ENCODE measurements around the gene ANKH.

ANKH gene

DNA sequence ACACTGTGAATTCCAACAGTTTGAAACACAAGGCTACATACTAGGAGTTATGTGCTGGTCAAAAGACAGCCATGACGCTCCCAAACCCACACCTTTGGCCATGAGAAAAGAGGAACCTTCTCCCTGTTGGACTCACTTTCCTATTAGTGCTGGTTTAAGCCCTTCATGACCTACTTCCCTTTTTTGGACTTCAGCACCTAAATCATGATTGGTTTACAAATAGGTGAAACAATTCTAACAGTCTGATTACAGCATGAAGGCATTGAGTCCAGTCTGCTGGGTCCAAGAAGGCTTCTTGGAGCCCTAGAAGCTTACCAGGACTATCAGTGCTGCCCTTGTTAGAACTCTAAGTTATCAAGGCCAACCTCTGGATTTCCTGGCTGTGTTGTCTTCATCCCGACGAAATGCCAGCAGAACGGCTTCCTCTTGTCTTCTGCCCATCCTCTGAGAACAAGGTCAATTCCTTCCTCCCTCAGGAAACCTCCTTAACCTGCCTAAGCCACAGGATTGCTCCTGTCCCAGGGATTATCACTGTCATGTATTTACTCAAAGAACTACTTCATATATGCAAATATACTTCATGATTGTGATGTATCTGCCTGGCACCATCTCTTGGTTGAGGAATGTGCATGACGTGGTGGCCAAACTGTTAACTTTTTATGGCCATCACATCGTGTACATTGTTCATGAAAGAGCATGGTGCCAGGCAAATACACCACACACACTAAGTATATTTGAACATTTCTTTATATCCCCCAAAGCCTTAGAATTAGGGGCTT lies 83.6 kb downstream of the ANKH start:
- FAIRE-seq: no peak

- FAIRE-seq: no peak
Observed at GRCh38 chr5:14783691-14784090, 87.9 kb downstream of the ANKH start.

- no peak for FAIRE-seq
Observed at GRCh38 chr5:14782591-14782990, 89.0 kb downstream of the ANKH start.

- FAIRE-seq: no peak
Observed at GRCh38 chr5:14781106-14781505, 90.5 kb downstream of the ANKH start.

DNA sequence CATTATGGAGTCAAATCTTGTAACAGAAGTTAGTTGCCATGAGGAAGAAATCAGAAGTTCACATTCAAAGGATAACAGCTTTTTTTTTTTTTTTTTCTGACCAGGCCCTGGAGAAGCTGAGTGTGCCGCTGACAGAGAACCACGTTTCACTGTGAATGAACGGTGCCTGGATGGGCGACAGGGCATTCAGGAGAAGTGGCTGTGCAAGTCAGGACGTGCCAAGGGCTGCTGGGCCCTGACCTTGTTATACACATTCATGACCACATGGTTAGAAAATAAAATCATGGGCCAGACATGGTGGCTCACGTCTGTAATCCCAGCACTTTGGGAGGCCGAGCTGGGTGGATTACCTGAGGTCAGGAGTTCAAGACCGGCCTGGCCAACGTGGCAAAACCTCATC lies 91.6 kb downstream of the ANKH start:
- no peak for FAIRE-seq

DNA sequence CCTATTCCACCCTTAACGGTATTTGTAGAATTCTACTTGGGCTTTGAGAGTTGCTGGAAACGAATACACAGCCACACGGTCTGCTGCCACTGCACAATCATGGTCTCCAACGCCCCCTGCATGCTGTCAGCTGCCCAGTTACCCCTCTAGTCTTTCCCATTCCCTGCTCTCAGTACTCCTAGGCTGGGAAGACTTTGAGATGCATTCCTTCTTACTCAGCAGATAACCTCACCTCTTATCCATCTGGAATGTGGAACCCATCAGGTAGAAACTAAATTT lies 92.8 kb downstream of the ANKH start:
- FAIRE-seq: no peak

- no peak for FAIRE-seq
Observed at GRCh38 chr5:14777932-14778791, 93.4 kb downstream of the ANKH start.

GRCh38 chr5:14777187-14777586 lies 94.4 kb downstream of the ANKH start:
- FAIRE-seq: no peak

- no peak for FAIRE-seq
Observed at GRCh38 chr5:14776602-14777001, 95.0 kb downstream of the ANKH start.

GRCh38 chr5:14775857-14776256 lies 95.7 kb downstream of the ANKH start:
- no peak for FAIRE-seq

GRCh38 chr5:14773588-14773987 lies 98.0 kb downstream of the ANKH start:
- FAIRE-seq: no peak

DNA sequence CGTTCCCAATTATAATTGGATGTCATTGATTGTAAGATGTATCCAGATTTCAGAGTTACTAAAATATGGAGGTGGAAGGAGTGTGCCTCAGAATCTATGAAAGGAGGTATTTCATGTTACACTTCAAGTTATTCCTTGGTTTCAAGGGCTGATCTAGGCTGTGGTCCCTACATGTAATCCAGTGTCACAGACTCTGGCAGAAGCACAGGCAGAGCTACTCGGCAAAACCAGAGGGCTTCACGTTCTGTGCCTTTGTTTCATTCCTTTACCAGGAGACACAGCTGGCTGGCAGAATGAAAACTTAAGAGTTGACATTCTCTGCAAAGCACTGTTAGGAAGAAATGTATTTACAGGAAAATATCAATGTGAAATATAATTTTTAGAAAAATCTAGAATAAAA lies 99.6 kb downstream of the ANKH start:
- FAIRE-seq: no peak

DNA sequence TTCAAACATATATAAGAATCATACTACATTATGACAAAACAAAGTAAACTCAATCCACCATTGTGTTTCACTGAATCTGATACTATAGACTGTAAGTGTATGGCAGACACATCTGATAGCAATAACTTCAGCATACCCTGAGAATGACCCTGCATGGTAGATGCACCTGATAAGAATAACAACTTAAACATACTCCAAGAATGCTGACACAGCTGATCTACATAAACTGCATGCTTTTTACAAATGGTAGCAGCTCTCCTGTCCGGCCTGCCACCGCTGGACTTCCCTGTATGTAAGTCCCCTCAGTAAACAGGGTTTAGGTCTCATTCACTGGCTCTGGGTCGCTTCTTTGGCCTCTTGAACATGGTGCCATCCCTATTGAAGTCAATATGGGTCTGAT lies 100.4 kb downstream of the ANKH start:
- no peak for FAIRE-seq

DNA sequence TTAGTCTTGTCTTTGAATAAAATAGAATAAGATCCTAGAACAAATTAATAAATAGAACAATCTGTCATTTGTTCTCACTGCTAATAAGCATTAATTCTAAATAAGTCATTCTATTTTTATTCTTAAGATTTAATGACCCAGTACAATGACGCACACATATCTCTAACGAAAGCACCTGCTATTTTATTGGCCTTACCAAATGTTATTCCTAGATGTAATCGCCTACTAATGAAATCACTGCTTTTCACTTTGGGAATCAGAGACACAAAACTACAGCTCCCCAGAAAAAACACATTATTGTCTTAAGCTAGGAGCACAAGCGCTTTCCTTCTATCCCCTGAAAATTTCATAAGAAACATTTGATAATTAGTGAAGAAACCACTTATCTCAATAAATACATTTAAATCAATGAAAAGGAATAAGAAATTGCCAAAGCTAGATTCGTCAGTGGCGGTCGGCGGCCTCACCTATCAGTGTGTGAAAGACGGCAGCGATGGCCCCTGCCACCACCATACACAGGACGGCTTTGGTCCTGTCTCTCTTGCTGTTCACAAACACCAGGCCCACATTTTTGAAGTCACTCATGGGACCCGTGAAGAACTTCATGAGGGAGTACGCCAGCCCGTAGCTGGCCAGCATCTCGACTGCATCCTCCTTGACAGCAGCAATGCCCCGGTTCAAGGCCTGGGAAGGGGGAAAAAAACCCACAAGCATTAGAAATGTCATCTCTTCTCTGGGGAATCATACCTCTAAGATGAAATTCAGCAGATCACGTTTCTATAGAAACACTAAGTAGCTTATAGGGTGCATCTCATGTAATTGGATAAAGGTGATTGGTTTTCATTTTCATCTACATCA lies 102.8 kb downstream of the ANKH start:
- no peak for FAIRE-seq

DNA sequence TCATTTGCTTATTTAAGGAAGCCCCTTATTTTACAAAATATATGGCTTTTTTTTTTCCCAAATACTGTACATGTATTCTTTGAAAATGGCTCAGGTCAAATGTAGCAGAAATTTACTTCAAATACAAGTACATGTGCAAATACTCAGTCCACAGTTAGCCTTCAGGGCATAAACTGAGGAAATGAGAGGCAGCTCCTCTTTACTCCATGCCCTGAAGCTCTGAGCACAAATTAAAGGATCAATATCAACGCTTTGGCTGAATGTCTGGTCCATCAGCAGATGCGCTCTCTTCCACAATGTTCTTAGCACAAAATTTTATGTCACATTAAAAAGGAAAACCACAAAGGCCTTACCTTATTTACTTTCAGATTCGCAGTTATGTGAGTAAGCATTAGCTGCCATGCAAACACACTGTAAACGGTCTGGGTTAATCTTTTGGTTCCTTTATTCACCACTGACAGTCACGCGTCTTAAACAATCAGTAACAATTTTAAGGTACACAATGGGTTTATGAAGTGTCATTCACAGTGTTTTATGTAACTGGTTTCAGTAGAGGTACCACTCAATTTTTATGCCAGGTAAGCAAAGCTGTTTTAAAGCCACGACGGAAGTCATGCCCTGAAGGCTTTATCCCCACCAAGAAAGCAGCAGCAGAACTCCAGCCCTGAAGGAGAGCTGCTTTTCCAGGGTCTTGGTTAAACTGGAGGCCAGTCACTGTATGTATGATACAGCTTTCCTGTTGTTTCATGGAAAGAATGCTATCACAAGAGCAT lies 103.7 kb downstream of the ANKH start:
- no peak for FAIRE-seq

GRCh38 chr5:14767053-14767452 lies 104.5 kb downstream of the ANKH start:
- no peak for FAIRE-seq

- FAIRE-seq: no peak
Observed at GRCh38 chr5:14766584-14766983, 105.0 kb downstream of the ANKH start.

DNA sequence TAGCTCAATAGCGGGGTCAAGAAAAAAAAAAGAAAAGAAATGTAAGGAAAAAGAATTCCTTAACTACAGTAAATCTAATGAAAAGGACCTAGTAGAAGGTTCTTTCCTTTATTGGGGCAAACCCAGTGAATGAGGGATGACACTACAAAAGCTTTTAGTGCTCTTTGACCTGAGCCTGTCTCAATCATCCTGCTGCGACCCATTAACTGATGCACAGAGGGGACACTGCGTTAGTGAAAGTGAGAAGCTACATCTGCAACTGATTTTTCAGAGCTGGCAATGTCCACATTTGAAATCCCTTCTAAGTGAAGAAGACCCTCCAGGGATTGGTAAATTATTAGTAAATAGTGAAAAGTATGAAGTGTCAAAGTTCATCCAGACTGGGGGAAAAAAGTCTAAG lies 106.0 kb downstream of the ANKH start:
- FAIRE-seq: no peak

GRCh38 chr5:14762549-14763216 lies 108.9 kb downstream of the ANKH start:
- FAIRE-seq: no peak

DNA sequence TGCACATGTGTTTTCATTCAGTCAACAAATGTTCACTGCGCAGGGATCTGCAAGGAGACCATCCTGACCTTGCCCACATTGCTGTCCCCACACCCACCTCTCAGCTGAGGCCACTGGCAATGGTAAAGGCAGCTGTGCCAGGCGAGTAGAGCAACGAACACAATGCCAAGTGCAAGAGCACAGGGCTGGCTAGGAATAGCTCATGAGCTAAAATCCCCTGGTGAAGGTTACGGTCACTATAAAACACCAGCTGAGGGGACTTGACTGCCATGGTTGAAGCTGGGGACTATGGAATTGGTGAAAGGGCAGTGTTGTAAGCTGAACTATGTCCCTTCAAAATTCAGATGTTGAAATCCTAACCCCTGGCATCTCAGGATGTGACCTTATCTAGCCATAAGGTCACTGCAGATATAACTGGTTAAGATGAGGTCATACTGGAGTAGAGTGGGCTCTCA lies 111.0 kb downstream of the ANKH start:
- no peak for FAIRE-seq

DNA sequence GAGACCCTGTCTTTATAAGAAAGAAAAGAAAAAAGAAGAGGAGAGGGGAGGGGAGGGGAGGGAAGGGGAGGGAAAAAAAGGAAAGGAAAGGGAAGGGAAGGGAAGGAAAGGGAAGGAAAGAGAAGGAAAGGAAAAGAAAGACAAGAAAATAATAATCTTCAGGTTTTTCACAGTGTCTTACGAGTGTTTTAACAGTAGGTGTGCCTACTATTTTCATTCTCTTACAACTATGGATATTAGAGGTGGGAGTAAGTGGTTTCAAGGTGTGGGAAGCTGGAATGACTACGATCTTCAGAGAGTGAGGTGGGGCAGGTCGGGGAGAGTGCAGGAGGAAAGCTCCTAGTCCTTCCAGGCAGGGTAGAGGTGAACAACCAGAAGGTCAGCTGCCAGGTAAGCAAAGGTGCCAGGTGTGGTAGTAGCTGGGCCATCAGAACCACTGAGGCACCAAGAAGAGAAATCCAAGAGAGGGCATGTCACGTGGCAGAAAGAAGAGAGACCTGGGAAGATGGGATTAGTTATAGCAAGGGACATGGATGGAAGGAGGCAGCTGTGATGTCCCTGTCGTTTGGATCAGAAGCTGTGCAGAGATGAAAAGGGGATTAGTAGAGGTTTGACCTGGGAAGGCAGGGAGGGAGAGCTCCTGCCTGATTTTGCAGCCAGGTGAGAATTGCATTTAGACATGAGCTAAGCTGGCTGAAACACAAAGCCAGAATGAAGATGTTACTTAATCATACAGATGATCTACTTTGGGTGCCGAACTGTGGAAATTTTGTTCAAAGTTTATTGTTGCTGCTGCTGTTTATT lies 111.6 kb downstream of the ANKH start:
- no peak for FAIRE-seq
